HG02852 (cell line): ENCODE results near the gene SNAI3.

Experiments
- ATAC-seq: cut with Tn5 transposase; IDR thresholded peaks from one replicate; pipeline ENCODE4 v1.9.1; 2021; ENCODE audit warnings: mild to moderate bottlenecking, moderate library complexity; ENCODE audit not compliant: unreplicated experiment

SNAI3 gene

GRCh38 chr16:88686439-88687253 lies at the start of gene SNAI3:
TSS of gene SNAI3 (minus strand) at chr16:88686507. CDS start at chr16:88686406, 101 bp downstream.
- peak; percentile 52 for ATAC-seq

DNA sequence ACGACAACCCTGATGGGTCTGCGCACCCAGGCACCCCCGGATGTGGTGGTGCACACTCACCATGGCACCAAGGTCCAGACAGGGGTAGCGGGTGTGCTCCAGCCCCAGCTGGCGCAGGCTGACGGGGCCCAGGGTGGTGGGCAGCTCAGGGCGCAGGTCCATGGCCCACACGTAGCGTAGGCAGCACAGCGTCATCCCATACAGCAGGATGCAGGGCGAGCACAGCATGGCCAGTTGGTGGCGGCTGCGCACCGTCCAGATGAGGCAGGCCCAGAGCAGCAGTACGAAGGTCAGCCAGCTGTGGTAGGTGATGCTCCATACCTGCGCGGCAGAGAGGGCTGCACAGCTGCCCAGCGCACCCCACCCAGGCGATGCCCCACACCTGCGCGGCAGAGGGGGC lies 49.8 kb upstream of the SNAI3 start:
- ATAC-seq = no peak

GRCh38 chr16:88735616-88736015 lies 49.3 kb upstream of the SNAI3 start:
- no peak for ATAC-seq

- no peak for ATAC-seq
These were observed 48.8 kb upstream of the SNAI3 start for GRCh38 chr16:88735121-88735520.

GRCh38 chr16:88734361-88734728 lies 48.0 kb upstream of the SNAI3 start:
- no peak for ATAC-seq

DNA sequence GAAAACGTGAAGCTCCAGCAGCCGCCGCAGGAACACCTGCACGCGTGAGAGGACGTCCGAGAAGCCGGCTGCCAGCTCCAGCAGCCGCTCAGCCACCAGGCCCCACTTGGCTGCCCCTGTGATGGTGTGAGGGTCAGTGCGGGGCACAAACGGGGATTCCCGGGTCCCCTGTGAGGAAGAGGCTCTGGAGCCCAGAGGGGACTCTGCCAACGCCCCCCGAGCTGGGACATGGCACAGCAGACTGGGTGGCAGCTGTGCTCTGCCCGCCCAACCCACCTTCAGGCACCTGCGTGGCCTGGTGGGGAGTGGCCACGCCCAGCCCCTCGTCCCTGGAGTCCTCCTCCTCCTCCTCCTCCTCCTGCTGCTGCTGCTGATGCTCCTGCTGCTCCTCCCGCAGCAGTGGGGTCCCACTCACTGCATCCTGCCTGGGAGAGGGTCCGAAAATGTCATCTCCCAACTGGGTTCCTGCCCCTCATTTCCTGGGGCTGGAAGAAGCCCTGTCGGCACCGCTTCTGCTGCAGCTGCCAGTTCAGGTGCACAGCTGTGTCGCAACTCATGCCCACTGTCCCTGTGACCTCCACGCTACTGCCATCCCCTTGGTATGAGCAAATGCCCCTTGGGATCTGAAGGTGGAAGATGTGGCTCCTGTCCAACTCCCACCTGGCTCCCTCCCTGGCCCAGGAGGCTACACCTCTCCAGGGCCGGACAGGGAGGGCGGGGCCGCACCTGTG lies 47.5 kb upstream of the SNAI3 start:
- ATAC-seq = no peak

DNA sequence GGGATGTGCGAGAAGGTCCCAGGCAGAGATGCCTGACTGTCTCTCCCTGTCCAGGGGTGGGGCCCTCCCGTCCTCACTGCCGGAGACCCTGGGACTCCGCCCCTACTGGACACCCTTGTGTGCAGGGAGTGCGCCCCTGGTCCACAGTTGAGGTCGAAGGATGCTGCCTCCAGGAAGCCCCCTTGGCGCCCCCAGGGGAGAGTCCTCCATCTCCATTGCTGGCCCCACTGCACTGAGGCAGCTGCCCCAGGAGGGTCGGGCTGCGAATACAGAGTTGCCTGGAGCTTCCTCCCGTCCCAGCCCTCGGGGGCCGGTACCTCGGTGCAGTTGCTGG lies 46.6 kb upstream of the SNAI3 start:
- no peak for ATAC-seq

DNA sequence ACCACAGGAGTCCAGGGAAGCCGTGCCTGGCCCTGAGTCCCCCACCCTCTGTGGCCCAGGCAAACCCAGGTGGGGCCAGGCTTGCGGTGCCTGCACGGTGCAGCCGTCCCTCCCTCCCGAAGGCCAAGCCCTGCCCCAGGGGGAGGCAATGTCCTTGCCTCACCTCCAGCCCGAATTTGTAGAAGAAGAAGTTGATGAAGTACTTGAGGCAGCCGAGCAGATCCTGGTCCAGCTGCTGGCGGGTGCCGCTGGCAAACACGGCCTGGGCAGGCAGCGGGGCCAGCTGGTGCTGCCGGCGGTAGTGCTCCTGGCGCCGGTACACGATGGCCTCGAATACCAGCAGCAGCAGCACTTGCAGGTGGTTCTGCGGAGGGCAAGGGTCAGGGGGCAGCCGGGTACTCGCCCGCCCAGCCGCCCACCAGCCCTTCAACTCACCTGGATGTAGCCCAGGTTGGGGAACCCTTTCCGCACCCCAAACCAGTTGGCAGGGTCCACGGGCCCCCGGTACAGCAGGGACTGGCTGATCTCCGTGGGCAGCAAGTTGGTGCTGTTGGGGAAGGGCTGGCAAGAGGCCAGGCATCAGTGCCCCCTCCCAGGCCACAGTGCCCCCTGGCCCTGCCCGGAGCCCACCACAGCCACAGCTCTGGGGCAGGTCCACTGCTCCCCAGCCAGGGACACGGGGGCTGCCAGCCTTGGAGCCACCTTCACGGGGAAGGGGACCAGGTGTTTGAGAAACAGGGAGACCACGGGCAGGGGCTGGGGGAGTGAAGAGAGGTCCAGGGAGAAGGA lies 46.1 kb upstream of the SNAI3 start:
- ATAC-seq = no peak

- no peak for ATAC-seq
These were observed 45.4 kb upstream of the SNAI3 start for GRCh38 chr16:88731699-88732098.

- no peak for ATAC-seq
These were observed 44.6 kb upstream of the SNAI3 start for GRCh38 chr16:88730632-88731607.

DNA sequence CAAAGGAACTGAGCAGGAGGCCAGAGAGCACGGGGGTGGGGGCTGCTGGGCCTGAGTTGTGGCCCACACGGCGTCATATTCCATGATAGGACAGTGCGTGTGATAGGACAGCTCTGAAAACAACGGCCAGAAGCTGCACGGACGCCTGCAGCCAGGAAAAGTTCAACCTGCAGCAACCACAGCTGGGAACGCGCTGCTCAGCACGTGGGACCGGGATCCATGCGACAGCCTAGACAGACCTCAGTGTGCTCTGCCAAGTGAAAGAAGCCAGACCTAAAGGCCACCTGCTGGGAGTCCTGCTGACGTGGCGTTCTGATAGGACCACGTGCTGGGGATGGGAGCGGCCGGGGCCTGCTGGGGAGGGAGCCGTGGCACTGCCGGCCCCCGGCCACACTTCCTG lies 41.6 kb upstream of the SNAI3 start:
- no peak for ATAC-seq

- ATAC-seq = no peak
These were observed 40.7 kb upstream of the SNAI3 start for GRCh38 chr16:88726981-88727380.

- ATAC-seq = no peak
These were observed 40.1 kb upstream of the SNAI3 start for GRCh38 chr16:88726408-88726749.

DNA sequence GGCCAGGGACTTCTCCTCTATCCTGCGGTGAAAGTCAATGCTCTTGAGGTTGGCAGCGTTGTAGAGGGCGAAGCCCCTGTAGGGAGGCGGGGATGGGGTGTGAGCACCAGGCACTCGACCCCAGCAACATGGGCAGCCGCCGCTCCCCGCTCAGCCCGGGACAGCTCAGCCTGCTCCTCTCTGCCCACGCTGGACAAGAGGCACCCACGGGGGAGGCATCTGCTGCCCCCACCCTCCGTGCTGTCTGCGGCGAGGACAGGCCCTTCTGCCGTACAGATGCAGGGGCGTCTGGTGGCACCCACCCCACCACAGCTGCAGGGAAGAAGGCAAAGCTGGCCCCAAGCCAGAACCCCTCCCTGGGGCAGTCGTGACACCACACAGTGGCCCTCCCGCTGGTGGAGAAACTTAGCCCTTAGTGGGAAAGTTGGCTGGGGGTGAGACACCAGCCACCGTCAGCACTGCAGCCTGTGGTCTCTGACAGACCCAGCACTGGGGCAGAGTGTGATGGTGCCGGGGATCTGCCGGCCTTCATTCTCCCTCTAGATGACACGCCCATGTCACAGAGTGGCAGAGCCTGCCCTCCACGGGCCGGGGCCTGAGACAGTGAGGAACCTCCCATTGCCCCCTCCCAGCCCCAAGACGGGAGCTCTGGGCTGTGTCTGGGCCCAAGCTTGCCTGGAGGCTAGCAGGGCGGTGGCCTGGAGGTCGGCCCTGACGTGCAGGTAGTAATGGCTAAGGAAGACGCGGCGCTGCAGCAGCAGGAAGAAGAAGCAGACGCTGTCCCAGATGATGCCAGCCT lies 39.5 kb upstream of the SNAI3 start:
- ATAC-seq = no peak

DNA sequence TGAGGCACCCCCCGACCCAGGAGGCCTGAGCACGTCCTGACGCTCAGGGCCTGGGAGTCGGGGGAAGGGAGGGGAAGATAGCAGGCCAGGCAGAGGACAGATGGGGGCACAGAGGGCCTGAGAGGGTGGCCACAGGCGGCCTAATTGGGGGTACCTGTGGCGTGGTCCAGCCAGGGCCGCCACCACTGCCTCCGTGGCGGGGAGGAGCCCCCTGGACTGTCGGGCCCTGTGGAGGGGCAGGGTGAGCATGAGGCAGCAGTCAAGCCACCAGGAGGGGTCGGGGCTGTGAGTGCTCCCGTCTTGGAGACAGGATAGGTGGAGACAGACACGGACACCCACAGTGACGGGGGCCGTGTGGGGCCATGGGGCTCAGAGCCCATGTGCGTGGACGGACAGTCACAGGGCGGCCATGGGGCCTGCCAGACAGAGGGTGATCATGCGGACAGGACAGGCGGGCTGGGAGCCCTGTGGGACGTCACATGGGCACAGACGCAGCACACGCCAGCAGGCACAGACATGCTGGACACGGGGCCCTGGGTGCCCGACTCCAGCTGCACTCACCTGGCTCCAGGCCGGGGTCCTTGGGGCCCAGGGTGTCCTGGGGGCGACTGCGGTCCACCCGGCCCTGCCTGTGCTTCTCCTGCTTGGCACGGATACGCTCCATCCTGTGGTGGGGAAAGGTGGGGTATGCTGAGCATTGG lies 38.7 kb upstream of the SNAI3 start:
- no peak for ATAC-seq

DNA sequence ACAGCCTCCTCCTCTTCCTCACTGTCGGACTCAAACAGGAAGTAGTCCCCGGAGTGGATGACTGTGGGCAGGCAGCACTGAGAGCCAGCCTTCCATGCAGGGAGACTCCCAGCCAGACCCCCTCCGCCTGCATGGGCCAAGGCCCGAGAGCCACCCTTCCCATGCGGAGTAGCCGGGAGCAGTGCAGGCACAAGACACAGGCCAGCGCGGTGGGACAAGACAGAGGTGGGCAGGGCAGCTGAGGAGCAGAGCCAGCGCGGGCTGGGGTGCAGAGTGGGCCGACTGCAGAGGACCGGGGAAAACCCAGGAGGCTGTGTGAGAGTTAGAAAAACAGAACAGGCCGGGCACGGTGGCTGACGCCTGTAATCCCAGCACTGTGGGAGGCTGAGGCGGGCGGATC lies 37.6 kb upstream of the SNAI3 start:
- ATAC-seq = no peak

DNA sequence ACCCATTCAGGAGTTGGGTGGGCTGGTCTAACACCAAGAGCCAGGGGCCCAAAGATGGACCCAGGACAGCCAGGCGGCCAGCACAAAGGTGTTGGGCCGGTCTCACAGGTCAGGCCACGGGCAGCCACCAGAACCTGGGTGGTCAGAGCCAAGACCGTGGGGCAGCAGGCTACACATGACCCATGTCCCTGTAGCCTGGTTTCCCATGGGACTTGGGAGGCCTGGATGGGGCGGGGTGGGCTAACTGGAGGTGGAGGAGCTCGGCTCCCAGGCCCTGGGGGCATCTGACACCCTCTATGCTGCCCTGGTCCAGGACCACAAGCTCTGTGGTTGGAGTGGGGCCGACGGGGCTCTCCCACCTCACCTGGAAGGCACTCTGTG lies 37.2 kb upstream of the SNAI3 start:
- ATAC-seq = no peak

GRCh38 chr16:88722784-88723506 lies 36.6 kb upstream of the SNAI3 start:
- no peak for ATAC-seq
